Limb (tissue), 2 donors: Measurements from ENCODE around the gene SYMPK.

ENCODE experiments used
- DNase-seq, 2 donors: peaks; one replicate each; pipeline ENCODE4 v3.0.0-alpha.2; 2016; ENCODE audit errors: extremely low spot score in 2 of 2

SYMPK gene

DNA sequence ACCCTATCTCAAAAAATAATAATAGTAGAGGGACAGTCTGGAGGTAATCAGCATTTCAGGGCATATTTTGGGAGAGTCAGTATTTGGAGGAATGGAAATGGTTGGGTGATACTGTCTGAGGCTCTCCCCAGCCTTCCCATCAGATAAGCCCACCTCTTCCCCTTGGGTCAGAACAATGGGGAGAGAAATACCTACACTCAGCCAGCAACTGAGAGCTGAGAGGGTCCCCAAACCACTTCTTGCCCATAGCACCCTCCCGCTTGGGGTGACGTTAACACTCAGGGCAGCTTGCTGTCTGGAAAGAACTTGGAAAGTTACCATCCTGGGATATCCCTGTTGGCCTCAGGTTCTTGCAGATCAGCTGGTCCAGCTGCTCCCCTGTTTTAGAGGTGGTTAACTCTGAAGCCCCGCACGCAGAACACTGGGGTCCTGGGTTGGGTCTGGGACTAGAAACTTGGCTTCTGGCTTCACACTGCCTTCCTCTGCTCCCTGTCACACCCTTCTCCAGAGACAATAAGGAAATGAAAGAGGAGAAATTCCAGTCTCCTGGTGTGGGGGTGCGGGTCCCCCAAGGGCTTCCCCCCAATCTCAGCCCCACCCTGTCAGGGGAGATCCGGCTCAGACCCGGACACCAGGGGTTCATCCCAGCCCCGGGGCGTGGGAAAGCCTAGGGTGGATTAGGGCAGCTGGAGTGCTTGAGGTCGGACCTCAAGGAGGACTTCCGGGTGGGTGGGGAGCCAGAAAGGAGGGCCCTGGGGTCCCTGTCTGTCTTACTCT, 3.6 kb upstream of the SYMPK start:
- no peak for DNase-seq

DNA sequence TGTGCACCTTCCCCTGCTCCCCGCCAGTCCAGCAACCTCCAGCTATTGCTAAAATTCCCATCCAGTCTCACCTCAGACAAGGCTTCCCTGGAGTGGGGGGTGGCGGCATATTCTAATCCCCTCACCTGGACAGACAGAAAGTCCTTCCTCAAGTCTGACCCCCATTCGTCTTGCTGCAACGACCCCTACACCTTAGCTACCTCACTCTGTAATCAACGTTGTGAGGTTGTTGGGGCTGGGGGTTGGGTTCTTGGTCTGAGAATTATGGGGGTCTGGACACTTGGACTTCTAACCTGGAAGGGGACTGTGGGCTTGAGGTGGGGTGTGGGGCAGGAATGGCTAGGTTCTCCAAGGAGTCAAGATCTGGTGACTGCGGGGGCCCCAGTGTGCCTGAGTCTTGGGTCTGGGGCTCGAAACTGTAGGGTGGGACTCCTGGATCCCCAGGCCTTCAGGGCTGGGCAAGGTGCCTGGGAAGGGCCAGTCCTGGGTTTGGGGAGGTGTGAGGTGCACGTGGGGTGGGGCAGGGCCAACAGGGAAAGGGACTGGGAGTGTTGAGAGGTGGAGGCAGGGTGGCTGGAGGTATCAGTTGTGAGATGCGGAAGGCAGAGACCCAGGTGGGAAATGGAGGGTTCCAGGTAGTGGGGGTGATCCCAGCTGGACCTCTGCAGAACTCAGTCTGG, 2.5 kb upstream of the SYMPK start:
- no peak for DNase-seq

GRCh38 chr19:45864629-45865082, 1.7 kb upstream of the SYMPK start:
- no peak for DNase-seq

- DNase-seq, result peak in 1 of 2 donors; percentile 67
Observed at GRCh38 chr19:45863840-45864628, 1.1 kb upstream of the SYMPK start, which contains the start of gene FOXA3. FOXA3 (plus strand) TSS chr19:45864326; CDS start chr19:45864457, 131 bp downstream.

DNA sequence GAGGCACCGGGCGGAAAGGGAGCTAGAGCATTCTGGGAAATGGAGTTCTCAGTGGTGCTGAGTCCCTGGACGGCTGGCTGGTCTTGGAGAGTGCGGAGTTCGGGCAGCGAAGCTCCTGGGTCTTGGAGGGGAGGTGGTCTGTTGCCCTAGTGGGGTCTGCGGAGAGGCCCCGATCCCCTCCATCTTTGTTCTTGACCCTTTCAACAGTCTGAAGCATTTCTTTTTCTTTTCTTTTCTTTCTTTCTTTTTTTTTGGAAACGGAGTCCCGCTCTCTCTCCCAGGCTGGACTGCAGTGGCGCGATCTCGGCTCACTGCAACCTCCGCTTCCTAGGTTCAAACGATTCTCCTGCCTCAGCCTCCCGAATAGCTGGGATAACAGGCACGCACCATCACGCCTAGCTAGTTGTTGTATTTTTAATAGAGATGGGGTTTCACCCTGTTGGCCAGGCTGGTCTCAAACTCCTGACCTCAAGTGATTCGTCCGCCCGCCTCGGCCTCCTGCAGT, 440 bp upstream of the SYMPK start:
- DNase-seq, result no peak

DNA sequence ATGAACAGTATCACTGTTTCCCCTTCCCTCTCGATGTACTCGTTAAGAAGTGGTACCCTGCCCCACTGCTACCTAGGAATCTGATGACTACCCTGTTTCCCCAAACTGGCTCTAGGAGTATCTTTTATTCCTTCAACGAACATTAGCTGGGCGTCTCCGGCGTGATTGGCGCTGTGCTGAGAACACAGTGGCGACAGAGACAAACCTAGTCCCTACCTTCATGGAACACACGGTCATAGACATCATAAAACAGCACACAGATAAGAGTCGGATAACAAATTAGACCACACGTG, 730 bp downstream of the SYMPK start:
- no peak for DNase-seq

- DNase-seq, result no peak
Observed at GRCh38 chr19:45860359-45861259, 2.3 kb downstream of the SYMPK start.

- no peak for DNase-seq
Observed at GRCh38 chr19:45854167-45854778, 8.7 kb downstream of the SYMPK start.

- no peak for DNase-seq
Observed at GRCh38 chr19:45852983-45853382, 10.0 kb downstream of the SYMPK start.

DNA sequence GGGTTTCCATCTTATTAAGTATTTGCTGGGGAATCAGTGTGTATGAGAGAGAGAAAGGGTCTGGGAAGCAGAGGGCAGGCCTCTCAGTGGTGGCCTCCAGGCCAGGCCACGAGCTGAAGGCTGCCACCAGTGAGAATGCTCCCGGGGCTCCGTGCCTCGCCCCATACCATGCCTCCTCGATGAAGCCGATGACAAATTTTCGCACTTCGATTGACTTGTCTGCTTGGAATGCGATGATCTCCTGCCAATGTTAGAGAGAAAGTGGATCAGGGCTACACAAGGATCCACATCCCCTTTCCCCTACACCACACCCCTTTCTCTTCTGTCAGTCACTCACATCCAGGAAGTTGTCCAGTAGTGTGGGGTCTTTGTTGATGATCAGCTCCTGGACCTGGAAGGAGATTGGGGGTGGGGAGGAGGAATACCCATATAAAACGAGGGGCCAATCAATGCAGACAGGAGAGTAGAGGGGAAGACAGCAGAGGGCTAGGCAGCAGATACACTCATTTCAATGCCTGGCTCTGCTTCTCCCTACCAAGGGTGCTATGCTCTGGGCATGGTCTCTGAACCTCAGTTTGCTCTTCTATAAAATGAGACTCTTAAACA, 10.7 kb downstream of the SYMPK start:
- no peak for DNase-seq

DNA sequence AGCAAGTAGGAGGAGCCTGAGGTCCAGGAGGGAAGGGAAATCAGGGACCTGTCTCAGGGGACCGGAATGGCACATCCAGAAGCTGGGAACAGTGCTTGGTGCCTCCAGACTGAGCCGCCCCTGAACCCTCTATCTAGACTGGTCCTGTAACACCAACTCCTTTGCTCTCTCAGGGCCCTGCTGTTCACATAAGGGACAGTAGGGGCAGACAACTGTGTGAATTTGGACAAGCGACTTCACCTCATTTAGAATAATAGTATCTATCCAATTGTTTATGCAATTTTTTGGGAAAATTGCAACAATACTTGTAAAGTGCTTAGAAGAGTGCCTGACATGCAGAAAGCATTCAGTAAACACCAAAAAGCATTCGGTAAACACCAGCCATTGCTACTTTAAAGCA, 14.0 kb downstream of the SYMPK start:
- no peak for DNase-seq

- no peak for DNase-seq
Observed at GRCh38 chr19:45847663-45848062, 15.3 kb downstream of the SYMPK start.

DNA sequence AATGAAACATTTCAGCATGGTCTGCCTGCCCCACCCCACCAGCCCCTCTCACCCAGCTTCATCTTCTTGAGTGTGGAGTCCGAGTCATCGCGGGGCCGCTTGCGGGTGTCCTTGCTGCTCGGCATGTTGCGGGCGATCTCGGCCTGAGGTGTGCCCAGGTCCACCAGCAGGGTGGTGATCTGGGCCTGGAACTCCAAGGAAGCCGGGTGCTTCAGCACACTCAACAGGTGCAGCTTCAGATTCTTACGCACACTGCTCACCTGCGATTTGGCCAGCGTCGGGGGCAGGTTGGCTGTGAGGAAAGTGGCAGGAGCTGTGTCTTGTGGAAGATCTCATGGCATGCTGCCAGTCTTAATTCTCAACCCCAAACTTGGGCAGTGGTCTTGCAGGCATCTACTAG, 20.7 kb downstream of the SYMPK start:
- DNase-seq, result no peak

DNA sequence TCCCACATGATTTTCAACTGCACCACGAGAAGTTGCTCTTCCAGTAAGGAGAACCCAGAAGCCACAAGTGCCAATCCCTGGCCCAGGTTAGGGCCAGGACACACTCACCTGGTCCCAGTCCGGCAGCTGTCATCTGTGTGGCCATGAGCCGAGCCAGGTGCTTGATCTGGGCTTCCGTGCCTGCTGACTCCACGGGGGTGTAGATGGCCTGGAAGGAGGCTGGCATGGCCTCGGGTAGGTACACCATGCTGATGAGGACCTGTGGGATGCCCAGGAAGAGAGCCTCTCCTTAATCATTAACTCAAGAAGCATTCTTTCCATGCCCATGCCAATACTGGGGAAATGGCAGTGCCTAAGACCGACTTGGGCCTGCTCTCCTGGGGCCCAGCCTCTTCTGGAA, 28.0 kb downstream of the SYMPK start:
- no peak for DNase-seq

GRCh38 chr19:45828945-45829344, 34.0 kb downstream of the SYMPK start:
- DNase-seq, result no peak

GRCh38 chr19:45828523-45828922, 34.4 kb downstream of the SYMPK start:
- DNase-seq, result no peak

DNA sequence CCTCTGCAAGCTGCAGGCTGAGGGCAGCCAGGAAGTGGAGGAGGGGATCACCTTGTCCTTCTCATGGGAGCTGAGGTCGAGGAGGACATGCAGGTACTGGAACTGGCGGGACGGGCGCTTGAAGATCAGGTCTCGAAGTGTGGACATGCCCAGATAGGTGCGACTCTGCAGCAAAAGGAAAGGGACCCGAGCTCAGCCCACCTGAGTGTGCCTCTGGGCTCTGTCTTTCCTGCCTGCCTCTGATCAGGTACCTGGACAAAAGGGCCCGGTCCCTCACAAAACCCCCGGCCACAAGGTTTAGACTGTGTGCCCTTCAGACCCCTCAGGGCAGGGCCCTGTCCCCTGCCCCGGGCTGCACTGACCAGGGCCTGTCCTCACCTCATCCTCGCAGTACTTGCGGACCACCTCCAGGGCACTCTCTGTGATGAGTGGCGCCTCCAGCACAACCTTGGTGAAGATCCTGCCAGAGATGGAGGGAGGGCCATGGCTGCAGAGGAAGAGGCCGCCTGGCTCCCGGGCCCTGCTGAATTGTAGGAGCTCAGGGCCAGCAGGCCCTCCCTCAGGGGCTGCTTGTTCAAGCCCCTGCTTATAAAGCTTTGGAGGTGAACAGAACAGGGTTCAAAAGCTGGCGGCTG, 35.4 kb downstream of the SYMPK start:
- no peak for DNase-seq

DNA sequence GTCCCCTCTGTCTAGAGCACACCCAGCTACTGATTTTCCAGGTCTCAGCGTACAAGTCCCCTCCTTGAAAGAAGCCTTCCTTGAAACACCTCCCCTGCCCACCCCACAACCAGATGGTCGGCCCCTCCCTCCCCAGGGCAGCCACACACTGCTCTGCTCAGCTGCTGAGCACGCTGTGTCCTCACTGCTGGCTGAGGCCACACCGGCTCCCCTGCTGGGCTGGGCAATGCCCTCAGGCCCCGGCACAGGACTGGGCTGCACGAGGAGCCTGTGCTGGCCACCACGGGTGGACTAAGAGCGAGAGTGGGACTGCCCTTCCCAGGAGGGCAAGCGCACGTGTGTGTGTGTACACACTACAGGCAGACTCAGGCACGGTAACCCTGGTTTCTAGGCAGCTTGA, 36.0 kb downstream of the SYMPK start:
- DNase-seq, result no peak
